GM12878 (cell line): Measurements from ENCODE around the gene UBE2E3. TPM values are rescaled to one million over a fixed set of nuclear protein-coding genes. Genes with fewer than 3 reads are reported as not detected.
A peak's percentile ranks its signal among the peaks of the same experiment; 100 is the strongest.

Source experiments
- BHLHE40 ChIP-seq, 2 experiments: fragments of 450-650 bp in 1 of 2; IDR thresholded peaks; 2 replicates each; pipeline ENCODE4 v1.6.1; 2011 to 2017; ENCODE audit warnings: low read depth in 2 of 2, borderline replicate concordance in 1 of 2, improper control_type of control experiment in 1 of 2, low read length in 1 of 2, mild to moderate bottlenecking in 1 of 2
- CBX3 ChIP-seq: fragments of 200-600 bp; sonication (generic); IDR thresholded peaks from 2 replicates; pipeline ENCODE4 v1.6.1; 2016; ENCODE audit warnings: low read depth, borderline replicate concordance
- CHD2 ChIP-seq: IDR thresholded peaks from 2 replicates; pipeline ENCODE4 v1.6.1; 2011; ENCODE audit warnings: low read depth, low read length, improper control_type of control experiment, borderline replicate concordance
- DPF2 ChIP-seq: fragments of 450-650 bp; IDR thresholded peaks from 2 replicates; pipeline ENCODE4 v1.6.1; 2017; ENCODE audit warnings: mild to moderate bottlenecking
- EGR1 ChIP-seq, 2 experiments: IDR thresholded peaks; 1 replicate in 1 of 2; 2 replicates in 1 of 2; pipeline ENCODE4 v1.6.1; 2011 to 2012; ENCODE audit warnings: low read depth in 2 of 2, low read length in 2 of 2, borderline replicate concordance in 1 of 2, mild to moderate bottlenecking in 1 of 2, moderate library complexity in 1 of 2
- EP300 ChIP-seq, 2 experiments: fragments of 150-350 bp in 1 of 2; IDR thresholded peaks; 2 replicates each; pipeline ENCODE4 v1.6.1; 2011 to 2012; ENCODE audit warnings: low read depth in 2 of 2, low read length in 2 of 2, borderline replicate concordance in 1 of 2, improper control_type of control experiment in 1 of 2, inconsistent platforms in 1 of 2; ENCODE audit not compliant: control insufficient read depth in 1 of 2
- FOS ChIP-seq: IDR thresholded peaks from 3 replicates; pipeline ENCODE4 v1.6.1; 2011; ENCODE audit warnings: borderline replicate concordance; ENCODE audit not compliant: insufficient read length; ENCODE audit errors: extremely low read depth
- FOXK2 ChIP-seq: fragments of 450-650 bp; IDR thresholded peaks from 2 replicates; pipeline ENCODE4 v1.6.1; 2017; ENCODE audit warnings: mild to moderate bottlenecking, moderate library complexity
- GATAD2B ChIP-seq: fragments of 450-650 bp; conservative IDR thresholded peaks from 2 replicates; pipeline ENCODE4 v1.6.1; 2017; ENCODE audit warnings: low read depth, mild to moderate bottlenecking, moderate library complexity
- KLF5 ChIP-seq: fragments of 450-650 bp; IDR thresholded peaks from 2 replicates; pipeline ENCODE4 v1.6.1; 2014; ENCODE audit warnings: mild to moderate bottlenecking; ENCODE audit not compliant: partially characterized antibody
- LARP7 ChIP-seq: fragments of 450-650 bp; IDR thresholded peaks from 2 replicates; pipeline ENCODE4 v1.6.1; 2017; ENCODE audit warnings: mild to moderate bottlenecking
- NFYA ChIP-seq: IDR thresholded peaks from 2 replicates; pipeline ENCODE4 v1.6.1; 2011; ENCODE audit warnings: low read depth, mild to moderate bottlenecking, low read length, improper control_type of control experiment, borderline replicate concordance
- NR2C2 ChIP-seq: IDR thresholded peaks from 2 replicates; pipeline ENCODE4 v1.6.1; 2011; ENCODE audit warnings: borderline replicate concordance, low read depth; ENCODE audit not compliant: control insufficient read depth, insufficient read length
- PML ChIP-seq: IDR thresholded peaks from 2 replicates; pipeline ENCODE4 v1.6.1; 2012; ENCODE audit warnings: low read length, inconsistent platforms
- RB1 ChIP-seq: fragments of 450-650 bp; formaldehyde crosslinking; IDR thresholded peaks from 2 replicates; pipeline ENCODE4 v1.6.1; 2017; ENCODE audit warnings: mild to moderate bottlenecking, borderline replicate concordance
- SMAD1 ChIP-seq: fragments of 450-650 bp; IDR thresholded peaks from 2 replicates; pipeline ENCODE4 v1.6.1; 2018; ENCODE audit warnings: mild to moderate bottlenecking, low read depth; ENCODE audit not compliant: partially characterized antibody
- SMC3 ChIP-seq: IDR thresholded peaks from 2 replicates; pipeline ENCODE4 v1.6.1; 2011; ENCODE audit warnings: low read length, improper control_type of control experiment, borderline replicate concordance
- SP1 ChIP-seq: IDR thresholded peaks from one replicate; pipeline ENCODE4 v1.6.1; 2011; ENCODE audit warnings: low read depth, low read length
- TARDBP ChIP-seq: IDR thresholded peaks from 2 replicates; pipeline ENCODE4 v1.6.1; 2016; ENCODE audit warnings: borderline replicate concordance
- YY1 ChIP-seq: IDR thresholded peaks from 2 replicates; pipeline ENCODE4 v1.6.1; 2011; ENCODE audit warnings: low read depth, mild to moderate bottlenecking, low read length
- ZNF217 ChIP-seq: fragments of 450-650 bp; IDR thresholded peaks from 2 replicates; pipeline ENCODE4 v1.6.1; 2017; ENCODE audit warnings: antibody characterized with exemption, mild to moderate bottlenecking
- polyA plus RNA-seq, 11 experiments: library from polyadenylated mRNA; depleted of rRNA in 4 of 11; unstranded in 6 of 11; stranded (reverse) in 5 of 11; fragments of >200 nt; fragmentation: Nextera tagmentation in 4 of 11; fragmentation: Illumina TruSeq in 1 of 11; extraction: Ambion mirVana in 4 of 11; extraction: Trizol in 1 of 11; gene quantifications; 1 replicate in 1 of 11; 2 replicates in 10 of 11; pipeline versions ENCODE4 v1.2.1 to v1.2.3, GENCODE V29; 2011 to 2016; ENCODE audit warnings: inconsistent platforms in 2 of 11, missing spikeins in 2 of 11, low read depth in 1 of 11
- total RNA-seq, 4 experiments: library from RNA; depleted of rRNA in 3 of 4; stranded (reverse); fragments of >200 nt in 3 of 4; fragmentation: Illumina TruSeq in 1 of 4; extraction: Trizol in 1 of 4; gene quantifications; 2 replicates each; pipeline versions ENCODE4 v1.2.1 to v1.2.3, GENCODE V29; 2013 to 2021
- TF ChIP-seq, protein P1 (sequence below): fragments of 450-650 bp; conservative IDR thresholded peaks from 2 replicates; pipeline ENCODE4 v1.6.1; 2017; ENCODE audit warnings: mild to moderate bottlenecking, moderate library complexity
- TF ChIP-seq, protein P2 (sequence below): fragments of 150-350 bp; IDR thresholded peaks from 2 replicates; pipeline ENCODE4 v1.6.1; 2016; ENCODE audit warnings: low read depth, low read length
- TF ChIP-seq, protein P3 (sequence below): IDR thresholded peaks from 2 replicates; pipeline ENCODE4 v1.6.1; 2012; ENCODE audit warnings: low read depth, low read length, improper control_type of control experiment

UBE2E3 gene
- total and polyA plus RNA-seq, 10 of the 15 experiments (the other 5 are each of a cell fraction or from before 2014, with no cell fraction given), result 14.9 to 50.0 (median 26.2) TPM

DNA sequence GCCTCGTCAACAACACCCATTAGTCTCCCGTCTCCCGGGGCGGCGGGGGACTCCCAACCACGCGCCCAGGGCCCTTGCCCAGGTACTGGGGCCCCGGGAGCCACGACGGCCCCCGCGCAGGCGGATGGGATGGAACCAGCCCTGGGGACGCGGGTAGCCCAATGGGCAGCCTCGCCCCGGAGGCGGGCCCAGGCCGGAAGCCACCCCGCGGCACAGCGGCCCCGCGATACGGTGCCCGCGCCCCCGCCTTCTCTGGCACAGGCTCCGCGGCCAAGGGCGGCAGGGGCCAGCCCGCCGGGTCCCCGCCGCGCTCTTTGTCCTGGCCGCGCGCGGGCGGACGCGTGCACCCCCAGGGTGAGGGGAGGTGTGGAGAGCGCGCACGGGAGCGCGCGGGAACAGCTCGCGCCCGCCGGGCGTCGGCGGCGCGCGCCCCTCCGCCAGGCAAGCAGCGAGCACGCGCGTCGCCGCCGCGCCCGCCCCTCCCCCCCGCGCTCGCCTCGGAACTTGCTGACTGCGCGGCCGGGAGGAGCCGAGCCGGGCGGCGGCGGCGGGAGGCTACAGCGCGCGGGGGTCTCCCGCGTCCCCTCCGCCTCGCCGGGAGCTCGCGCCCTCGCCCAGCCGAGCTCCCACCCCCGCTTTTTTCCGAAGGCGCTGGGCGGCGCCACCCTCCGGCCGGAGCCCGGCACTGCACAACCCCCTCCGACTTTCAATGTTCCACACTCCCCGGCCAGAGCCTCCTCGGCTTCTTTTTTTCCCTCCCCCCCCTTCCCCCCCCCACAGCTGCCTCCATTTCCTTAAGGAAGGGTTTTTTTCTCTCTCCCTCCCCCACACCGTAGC, at the start of gene UBE2E3 (continued):
- TF ChIP-seq, protein P1, sequence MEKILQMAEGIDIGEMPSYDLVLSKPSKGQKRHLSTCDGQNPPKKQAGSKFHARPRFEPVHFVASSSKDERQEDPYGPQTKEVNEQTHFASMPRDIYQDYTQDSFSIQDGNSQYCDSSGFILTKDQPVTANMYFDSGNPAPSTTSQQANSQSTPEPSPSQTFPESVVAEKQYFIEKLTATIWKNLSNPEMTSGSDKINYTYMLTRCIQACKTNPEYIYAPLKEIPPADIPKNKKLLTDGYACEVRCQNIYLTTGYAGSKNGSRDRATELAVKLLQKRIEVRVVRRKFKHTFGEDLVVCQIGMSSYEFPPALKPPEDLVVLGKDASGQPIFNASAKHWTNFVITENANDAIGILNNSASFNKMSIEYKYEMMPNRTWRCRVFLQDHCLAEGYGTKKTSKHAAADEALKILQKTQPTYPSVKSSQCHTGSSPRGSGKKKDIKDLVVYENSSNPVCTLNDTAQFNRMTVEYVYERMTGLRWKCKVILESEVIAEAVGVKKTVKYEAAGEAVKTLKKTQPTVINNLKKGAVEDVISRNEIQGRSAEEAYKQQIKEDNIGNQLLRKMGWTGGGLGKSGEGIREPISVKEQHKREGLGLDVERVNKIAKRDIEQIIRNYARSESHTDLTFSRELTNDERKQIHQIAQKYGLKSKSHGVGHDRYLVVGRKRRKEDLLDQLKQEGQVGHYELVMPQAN, result peak; percentile 59
- TF ChIP-seq GATAD2B (peak; percentile 92), EGR1 (IDR thresholded peaks at IDR 0.05; ENCODE audit: borderline replicate concordance in 1 of 2, low read depth in 2 of 2, low read length in 2 of 2) (peak in 1 of 2 experiments; percentile 95; a peak in 2 of 3 replicates), NFYA (no peak), SMC3 (peak; percentile 27; the same call in 1 of the 2 replicates), ZNF217 (peak; percentile 83), TARDBP (no peak), RB1 (peak; percentile 85; the same call in 1 of the 2 replicates), YY1 (peak; percentile 27; the same call in 1 of the 2 replicates), SMAD1 (no peak), LARP7 (peak; percentile 93), FOXK2 (no peak), PML (no peak), CHD2 (peak; percentile 51; the same call in 1 of the 2 replicates), SP1 (no peak), EP300 (IDR thresholded peaks at IDR 0.05; ENCODE audit: borderline replicate concordance in 1 of 2, control insufficient read depth in 1 of 2, low read depth in 2 of 2, low read length in 2 of 2) (no peak), DPF2 (peak; percentile 87), FOS (no peak), NR2C2 (no peak), CBX3 (no peak), BHLHE40 (IDR thresholded peaks at IDR 0.05; ENCODE audit: borderline replicate concordance in 1 of 2, low read depth in 2 of 2, low read length in 1 of 2) (peak in 1 of 2 experiments; percentile 74; a peak in 2 of 4 replicates), KLF5 (no peak)
- TF ChIP-seq, protein P2, sequence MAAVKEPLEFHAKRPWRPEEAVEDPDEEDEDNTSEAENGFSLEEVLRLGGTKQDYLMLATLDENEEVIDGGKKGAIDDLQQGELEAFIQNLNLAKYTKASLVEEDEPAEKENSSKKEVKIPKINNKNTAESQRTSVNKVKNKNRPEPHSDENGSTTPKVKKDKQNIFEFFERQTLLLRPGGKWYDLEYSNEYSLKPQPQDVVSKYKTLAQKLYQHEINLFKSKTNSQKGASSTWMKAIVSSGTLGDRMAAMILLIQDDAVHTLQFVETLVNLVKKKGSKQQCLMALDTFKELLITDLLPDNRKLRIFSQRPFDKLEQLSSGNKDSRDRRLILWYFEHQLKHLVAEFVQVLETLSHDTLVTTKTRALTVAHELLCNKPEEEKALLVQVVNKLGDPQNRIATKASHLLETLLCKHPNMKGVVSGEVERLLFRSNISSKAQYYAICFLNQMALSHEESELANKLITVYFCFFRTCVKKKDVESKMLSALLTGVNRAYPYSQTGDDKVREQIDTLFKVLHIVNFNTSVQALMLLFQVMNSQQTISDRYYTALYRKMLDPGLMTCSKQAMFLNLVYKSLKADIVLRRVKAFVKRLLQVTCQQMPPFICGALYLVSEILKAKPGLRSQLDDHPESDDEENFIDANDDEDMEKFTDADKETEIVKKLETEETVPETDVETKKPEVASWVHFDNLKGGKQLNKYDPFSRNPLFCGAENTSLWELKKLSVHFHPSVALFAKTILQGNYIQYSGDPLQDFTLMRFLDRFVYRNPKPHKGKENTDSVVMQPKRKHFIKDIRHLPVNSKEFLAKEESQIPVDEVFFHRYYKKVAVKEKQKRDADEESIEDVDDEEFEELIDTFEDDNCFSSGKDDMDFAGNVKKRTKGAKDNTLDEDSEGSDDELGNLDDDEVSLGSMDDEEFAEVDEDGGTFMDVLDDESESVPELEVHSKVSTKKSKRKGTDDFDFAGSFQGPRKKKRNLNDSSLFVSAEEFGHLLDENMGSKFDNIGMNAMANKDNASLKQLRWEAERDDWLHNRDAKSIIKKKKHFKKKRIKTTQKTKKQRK, result no peak
- TF ChIP-seq, protein P3, sequence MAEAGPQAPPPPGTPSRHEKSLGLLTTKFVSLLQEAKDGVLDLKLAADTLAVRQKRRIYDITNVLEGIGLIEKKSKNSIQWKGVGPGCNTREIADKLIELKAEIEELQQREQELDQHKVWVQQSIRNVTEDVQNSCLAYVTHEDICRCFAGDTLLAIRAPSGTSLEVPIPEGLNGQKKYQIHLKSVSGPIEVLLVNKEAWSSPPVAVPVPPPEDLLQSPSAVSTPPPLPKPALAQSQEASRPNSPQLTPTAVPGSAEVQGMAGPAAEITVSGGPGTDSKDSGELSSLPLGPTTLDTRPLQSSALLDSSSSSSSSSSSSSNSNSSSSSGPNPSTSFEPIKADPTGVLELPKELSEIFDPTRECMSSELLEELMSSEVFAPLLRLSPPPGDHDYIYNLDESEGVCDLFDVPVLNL, result no peak
